Hepatocyte (in vitro differentiated cells): ENCODE data around the gene IVD. TPM values are rescaled to one million over a fixed set of nuclear protein-coding genes. Genes with fewer than 3 reads are reported as not detected.

Experiments
- DNase-seq: peaks from one replicate; pipeline ENCODE4 v3.0.0-alpha.2; 2016; ENCODE audit warnings: low spot score
- H2AFZ ChIP-seq: fragments of 200-600 bp; sonication (generic); 2 replicates; pipeline ENCODE4 v1.6.0; 2016; ENCODE audit warnings: antibody characterized with exemption, mild to moderate bottlenecking
- H3K27ac ChIP-seq: fragments of 200-600 bp; sonication (generic); 2 replicates; pipeline ENCODE4 v1.5.1; 2016; ENCODE audit warnings: mild to moderate bottlenecking
- H3K27me3 ChIP-seq: fragments of 200-600 bp; sonication (generic); 2 replicates; pipeline ENCODE4 v1.6.1; 2016
- H3K36me3 ChIP-seq: fragments of 200-600 bp; sonication (generic); replicated peaks from 2 replicates; pipeline ENCODE4 v1.5.1; 2016; ENCODE audit warnings: low read depth; ENCODE audit not compliant: insufficient read depth
- H3K4me1 ChIP-seq: fragments of 200-600 bp; sonication (generic); 2 replicates; pipeline ENCODE4 v1.5.1; 2016; ENCODE audit warnings: mild to moderate bottlenecking, moderate library complexity; ENCODE audit not compliant: insufficient read depth
- H3K4me2 ChIP-seq: fragments of 200-600 bp; sonication (generic); 2 replicates; pipeline ENCODE4 v1.6.0; 2016
- H3K4me3 ChIP-seq: fragments of 200-600 bp; sonication (generic); 2 replicates; pipeline ENCODE4 v1.5.1; 2016; ENCODE audit warnings: mild to moderate bottlenecking
- H3K79me2 ChIP-seq: fragments of 200-600 bp; sonication (generic); 2 replicates; pipeline ENCODE4 v1.6.0; 2017; ENCODE audit warnings: mild to moderate bottlenecking
- H3K9me2 ChIP-seq: fragments of 200-600 bp; sonication (generic); replicated peaks from 2 replicates; pipeline ENCODE4 v1.6.0; 2017; ENCODE audit warnings: mild to moderate bottlenecking; ENCODE audit not compliant: insufficient read depth
- H3K9me3 ChIP-seq: fragments of 200-600 bp; sonication (generic); 2 replicates; pipeline ENCODE4 v1.5.1; 2016; ENCODE audit warnings: low read depth, mild to moderate bottlenecking
- H4K20me1 ChIP-seq: fragments of 200-600 bp; sonication (generic); 2 replicates; pipeline ENCODE4 v1.6.0; 2016; ENCODE audit warnings: mild to moderate bottlenecking; ENCODE audit not compliant: insufficient read depth, poor library complexity, severe bottlenecking
- EZH2 ChIP-seq: fragments of 200-600 bp; sonication (generic); IDR thresholded peaks from 2 replicates; pipeline ENCODE4 v1.6.1; 2016; ENCODE audit warnings: antibody characterized with exemption, mild to moderate bottlenecking, borderline replicate concordance
- EZH2phosphoT487 ChIP-seq: fragments of 200-600 bp; sonication (generic); IDR thresholded peaks from one replicate; pipeline ENCODE4 v1.6.1; 2018; ENCODE audit warnings: antibody characterized with exemption, mild to moderate bottlenecking, low read depth, moderate library complexity; ENCODE audit not compliant: unreplicated experiment, severe bottlenecking
- WGBS: methylation state at CpG from one replicate; pipeline ENCODE4 v1.1.6; 2016; ENCODE audit warnings: low lambda C conversion rate; ENCODE audit errors: missing lambda C conversion rate; 5-methylcytosine and 5-hydroxymethylcytosine counted together
- polyA plus RNA-seq: library from polyadenylated mRNA; unstranded; fragments of >200 nt; fragmentation: Nextera tagmentation; extraction: Ambion mirVana; gene quantifications from 2 replicates; pipeline ENCODE4 v1.2.1, GENCODE V29; 2016
- total RNA-seq: library from RNA; depleted of rRNA; stranded (reverse); fragments of >200 nt; gene quantifications from 2 replicates; pipeline ENCODE4 v1.2.3, GENCODE V29; 2014
- TF ChIP-seq, protein P1 (sequence below): fragments of 200-600 bp; sonication (generic); IDR thresholded peaks from 2 replicates; pipeline ENCODE4 v1.5.1; 2016; ENCODE audit warnings: antibody characterized with exemption, mild to moderate bottlenecking; ENCODE audit not compliant: poor library complexity

Gene IVD
- total and polyA plus RNA-seq, 2 experiments from 2014 or later = 31.5 to 71.6 TPM

- Histone ChIP-seq H3K9me2 (no peaks in the 10 kb centered on the region), H3K27me3 (no peaks in the 10 kb centered on the region), H3K4me3 (no peak overlapping the region), H3K27ac (no peak overlapping the region), H2AFZ (no peak overlapping the region), H3K79me2 (peaks cover 2% of the 10 kb centered on the region), H3K4me2 (no peak overlapping the region), H3K36me3 (no peaks in the 10 kb centered on the region), H3K4me1 (peaks cover 7% of the 10 kb centered on the region), H4K20me1 (no peaks in the 10 kb centered on the region), H3K9me3 (no peaks in the 10 kb centered on the region)
- no peak for DNase-seq
- TF ChIP-seq EZH2phosphoT487 (no peak), EZH2 (no peak)
- TF ChIP-seq, protein P1, sequence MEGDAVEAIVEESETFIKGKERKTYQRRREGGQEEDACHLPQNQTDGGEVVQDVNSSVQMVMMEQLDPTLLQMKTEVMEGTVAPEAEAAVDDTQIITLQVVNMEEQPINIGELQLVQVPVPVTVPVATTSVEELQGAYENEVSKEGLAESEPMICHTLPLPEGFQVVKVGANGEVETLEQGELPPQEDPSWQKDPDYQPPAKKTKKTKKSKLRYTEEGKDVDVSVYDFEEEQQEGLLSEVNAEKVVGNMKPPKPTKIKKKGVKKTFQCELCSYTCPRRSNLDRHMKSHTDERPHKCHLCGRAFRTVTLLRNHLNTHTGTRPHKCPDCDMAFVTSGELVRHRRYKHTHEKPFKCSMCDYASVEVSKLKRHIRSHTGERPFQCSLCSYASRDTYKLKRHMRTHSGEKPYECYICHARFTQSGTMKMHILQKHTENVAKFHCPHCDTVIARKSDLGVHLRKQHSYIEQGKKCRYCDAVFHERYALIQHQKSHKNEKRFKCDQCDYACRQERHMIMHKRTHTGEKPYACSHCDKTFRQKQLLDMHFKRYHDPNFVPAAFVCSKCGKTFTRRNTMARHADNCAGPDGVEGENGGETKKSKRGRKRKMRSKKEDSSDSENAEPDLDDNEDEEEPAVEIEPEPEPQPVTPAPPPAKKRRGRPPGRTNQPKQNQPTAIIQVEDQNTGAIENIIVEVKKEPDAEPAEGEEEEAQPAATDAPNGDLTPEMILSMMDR = no peak
- WGBS = 97% methylated on average over 10 of the region's 10 CpGs
These were observed 60.3 kb downstream of the IVD start for GRCh38 chr15:40465939-40466338.

- peaks cover 7% of the 10 kb centered on the region for H3K4me1 ChIP-seq
- no peak for DNase-seq
- no peak overlapping the region for H3K27ac ChIP-seq
- H3K9me2 ChIP-seq = no peaks in the 10 kb centered on the region
- H3K9me3 ChIP-seq = no peaks in the 10 kb centered on the region
- H3K4me3 ChIP-seq = no peak overlapping the region
- no peak overlapping the region for H2AFZ ChIP-seq
- no peaks in the 10 kb centered on the region for H3K27me3 ChIP-seq
- TF ChIP-seq EZH2phosphoT487 = no peak
- TF ChIP-seq, protein P1 = no peak
- H3K4me2 ChIP-seq = no peak overlapping the region
- WGBS = 84% methylated on average over 7 of the region's 7 CpGs
- H4K20me1 ChIP-seq = no peaks in the 10 kb centered on the region
- H3K79me2 ChIP-seq = no peaks in the 10 kb centered on the region
- H3K36me3 ChIP-seq = no peaks in the 10 kb centered on the region
These were observed 61.0 kb downstream of the IVD start for GRCh38 chr15:40466426-40467260.

GRCh38 chr15:40467261-40467615, 61.6 kb downstream of the IVD start:
- Histone ChIP-seq H4K20me1 (no peaks in the 10 kb centered on the region), H2AFZ (no peak overlapping the region), H3K9me3 (no peaks in the 10 kb centered on the region), H3K4me1 (peaks cover 12% of the 10 kb centered on the region), H3K27ac (no peak overlapping the region), H3K9me2 (no peaks in the 10 kb centered on the region), H3K27me3 (no peaks in the 10 kb centered on the region), H3K4me2 (no peak overlapping the region), H3K4me3 (no peak overlapping the region), H3K36me3 (no peaks in the 10 kb centered on the region), H3K79me2 (peaks cover 3% of the 10 kb centered on the region)
- TF ChIP-seq EZH2 (no peak), EZH2phosphoT487 (no peak)
- TF ChIP-seq, protein P1 = no peak
- no peak for DNase-seq
